ENCODE measurements around the gene FAAP20.

FAAP20 gene

DNA sequence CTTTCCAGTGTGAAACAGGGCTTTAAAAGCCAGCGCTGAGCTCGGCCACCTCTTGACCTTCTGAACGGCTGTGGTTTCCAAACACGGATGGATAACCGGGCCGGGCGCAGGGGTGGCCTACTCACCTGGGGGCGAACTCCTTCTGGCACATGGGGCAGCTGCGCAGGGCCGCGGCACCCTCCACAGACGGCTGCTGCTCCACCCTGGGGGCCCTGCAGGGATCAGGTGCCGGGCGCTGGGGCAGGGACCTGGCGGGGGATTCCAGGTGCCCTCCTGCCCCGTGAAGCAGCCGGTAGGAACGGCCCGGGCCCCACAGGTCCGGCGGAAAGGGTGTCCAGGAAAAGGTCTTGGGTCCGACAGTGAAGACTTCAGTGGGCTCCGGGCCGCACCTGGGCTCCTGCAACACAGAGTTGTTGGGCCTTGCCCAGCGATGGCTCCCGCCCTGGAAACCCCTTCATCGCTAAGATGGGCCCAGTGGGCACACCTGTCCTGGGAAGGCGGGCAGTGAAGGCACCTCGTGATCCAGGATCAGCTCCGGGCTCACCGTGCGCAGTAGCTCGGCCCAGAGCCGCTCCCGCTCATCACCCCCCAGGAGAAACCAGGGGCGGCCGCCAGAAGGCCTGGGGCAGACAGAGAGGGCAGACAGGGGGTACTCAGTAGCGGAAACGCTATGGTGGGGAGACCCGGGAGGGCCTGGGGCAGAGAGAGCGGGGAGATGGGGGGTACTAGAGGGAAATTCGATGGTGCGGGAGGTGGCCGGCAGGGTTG is 874 bp downstream of the FAAP20 start:
- DNase-seq, result peak; percentile 50

- DNase-seq, result no peak
Observed at GRCh38 chr1:2192031-2192995, 2.3 kb downstream of the FAAP20 start.

DNA sequence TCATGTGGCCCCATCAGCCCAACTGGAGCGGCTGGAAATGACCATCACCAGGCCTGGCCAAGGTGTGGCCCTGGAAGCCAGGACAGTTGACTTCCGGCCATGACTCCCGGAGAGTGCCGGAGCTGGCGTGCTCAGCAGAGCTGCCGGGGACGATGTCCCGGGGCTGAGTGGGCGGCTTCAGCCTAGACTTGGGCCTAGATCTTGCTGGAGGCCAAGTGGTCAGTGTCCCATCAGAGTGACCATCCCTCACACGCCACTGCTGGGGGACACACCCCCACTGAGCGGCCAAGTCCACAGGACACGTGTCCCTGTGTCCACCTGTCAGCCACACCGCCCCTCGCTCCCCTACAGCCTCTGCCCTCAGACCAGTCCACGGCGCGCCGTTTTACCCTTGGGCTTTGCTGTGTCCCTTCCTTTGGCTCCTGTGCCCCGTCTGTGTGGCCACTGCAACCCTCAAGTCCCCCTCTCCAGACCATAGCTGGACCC is 4.0 kb downstream of the FAAP20 start:
- no peak for DNase-seq

GRCh38 chr1:2189459-2190425 is 4.8 kb downstream of the FAAP20 start:
- DNase-seq, result peak; percentile 98

DNA sequence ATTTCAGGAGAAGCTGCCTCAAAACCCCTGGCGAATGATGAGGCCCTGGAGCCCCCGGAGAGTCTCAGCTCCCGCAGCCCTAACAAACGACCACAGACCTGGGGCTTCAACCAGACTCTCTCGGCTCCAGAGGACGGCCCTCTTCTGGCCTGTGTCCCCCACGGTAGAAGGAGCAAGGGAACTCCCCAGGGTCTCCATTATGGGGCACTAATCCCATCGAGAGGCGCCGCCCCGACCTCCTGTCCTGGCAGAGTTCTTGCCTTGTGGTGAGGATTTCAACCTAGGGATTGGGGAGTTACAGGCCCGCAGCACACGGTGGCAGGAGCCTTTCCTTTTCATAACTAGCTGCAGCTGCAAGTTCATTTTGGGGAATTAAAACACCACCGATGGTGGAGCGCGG is 6.2 kb downstream of the FAAP20 start:
- DNase-seq, result no peak

DNA sequence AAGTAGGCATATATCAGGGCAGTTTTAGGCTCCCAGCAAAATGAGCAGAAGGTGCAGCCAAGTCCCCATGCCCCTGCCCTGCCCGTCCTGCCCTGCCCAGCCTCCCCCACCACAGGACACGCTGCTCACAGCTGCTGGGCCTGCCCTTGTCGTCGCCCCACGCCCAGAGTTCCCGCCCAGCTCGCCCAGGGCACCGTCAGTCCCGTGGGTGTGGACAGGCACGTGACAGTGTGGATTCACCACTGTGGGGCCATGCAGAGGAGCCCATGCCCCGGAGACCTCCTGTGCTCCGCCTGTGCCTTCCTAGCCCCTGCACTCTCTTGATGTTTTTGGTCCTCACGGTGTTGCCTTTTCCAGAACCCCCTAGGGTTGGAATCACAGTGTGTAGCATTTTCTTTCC is 7.0 kb downstream of the FAAP20 start:
- no peak for DNase-seq

- no peak for DNase-seq
Observed at GRCh38 chr1:2186901-2187300, 7.7 kb downstream of the FAAP20 start.

GRCh38 chr1:2185880-2186855 is 8.4 kb downstream of the FAAP20 start:
- no peak for DNase-seq

DNA sequence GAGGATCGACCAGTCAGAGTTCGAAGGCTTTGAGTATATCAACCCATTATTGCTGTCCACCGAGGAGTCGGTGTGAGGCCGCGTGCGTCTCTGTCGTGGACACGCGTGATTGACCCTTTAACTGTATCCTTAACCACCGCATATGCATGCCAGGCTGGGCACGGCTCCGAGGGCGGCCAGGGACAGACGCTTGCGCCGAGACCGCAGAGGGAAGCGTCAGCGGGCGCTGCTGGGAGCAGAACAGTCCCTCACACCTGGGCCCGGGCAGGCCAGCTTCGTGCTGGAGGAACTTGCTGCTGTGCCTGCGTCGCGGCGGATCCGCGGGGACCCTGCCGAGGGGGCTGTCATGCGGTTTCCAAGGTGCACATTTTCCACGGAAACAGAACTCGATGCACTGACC is 9.6 kb downstream of the FAAP20 start:
- no peak for DNase-seq

DNA sequence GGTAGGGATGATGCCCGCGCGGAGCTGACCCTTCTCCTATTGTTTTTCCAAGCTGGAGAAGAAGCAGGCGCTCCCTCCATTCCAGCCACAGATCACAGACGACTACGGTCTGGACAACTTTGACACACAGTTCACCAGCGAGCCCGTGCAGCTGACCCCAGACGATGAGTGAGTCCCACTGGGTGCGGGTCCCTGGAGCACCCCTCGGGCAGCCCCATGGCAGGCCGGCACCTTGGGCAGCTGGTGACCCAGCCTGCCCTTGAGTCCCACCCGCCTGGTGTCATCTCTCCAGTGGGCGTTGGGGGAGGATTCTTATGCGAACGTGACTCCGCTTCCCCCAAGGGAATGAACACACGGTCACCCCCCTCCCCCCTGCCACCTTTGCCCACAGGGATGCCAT is 10.0 kb downstream of the FAAP20 start:
- no peak for DNase-seq

- no peak for DNase-seq
Observed at GRCh38 chr1:2183937-2184334, 10.6 kb downstream of the FAAP20 start.

- DNase-seq, result no peak
Observed at GRCh38 chr1:2182376-2182775, 12.2 kb downstream of the FAAP20 start.

- no peak for DNase-seq
Observed at GRCh38 chr1:2181752-2182151, 12.8 kb downstream of the FAAP20 start.

DNA sequence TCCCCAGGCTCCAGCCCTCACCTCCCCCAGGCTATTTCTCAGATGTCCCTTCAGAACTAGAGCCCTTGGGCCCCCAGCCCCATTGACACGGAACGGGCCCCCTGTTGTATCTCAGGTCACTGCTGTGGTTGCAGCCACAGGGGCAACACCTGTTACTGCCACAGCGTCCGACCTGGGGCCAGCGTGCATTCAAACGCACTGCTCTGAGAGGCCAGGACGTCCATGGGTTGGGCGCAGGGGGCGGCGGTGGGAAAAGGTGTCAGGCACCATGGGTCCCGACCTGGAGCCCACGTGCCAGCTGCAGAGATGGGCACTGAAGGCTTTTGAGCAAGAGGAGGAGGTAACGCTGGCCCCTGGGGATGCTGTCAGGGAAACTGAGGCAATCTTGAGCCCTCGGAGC is 13.3 kb downstream of the FAAP20 start:
- no peak for DNase-seq

GRCh38 chr1:2180297-2181245 is 14.0 kb downstream of the FAAP20 start:
- DNase-seq, result no peak

GRCh38 chr1:2179283-2180013 is 15.1 kb downstream of the FAAP20 start:
- no peak for DNase-seq

DNA sequence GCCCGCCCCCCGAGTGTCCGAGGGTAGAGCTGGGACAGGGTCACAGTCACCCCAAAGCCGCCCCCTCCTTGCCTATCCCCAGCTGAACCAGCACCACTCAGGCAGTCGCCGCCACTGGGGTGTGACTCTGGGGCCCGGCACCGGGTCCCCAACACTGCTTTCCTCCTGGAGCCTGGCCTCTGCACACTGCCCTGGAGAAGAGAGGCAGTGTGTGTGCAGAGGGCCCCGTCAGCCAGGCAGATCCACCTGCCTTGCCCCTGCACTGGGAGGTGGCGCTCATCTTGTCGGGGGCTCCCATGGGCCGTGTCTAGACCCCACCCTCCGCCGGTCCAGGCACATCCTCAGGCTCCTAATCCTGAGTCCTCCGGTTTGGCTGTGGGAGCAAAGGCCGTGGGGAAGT is 15.7 kb downstream of the FAAP20 start:
- DNase-seq, result no peak

- DNase-seq, result no peak
Observed at GRCh38 chr1:2177946-2178538, 16.5 kb downstream of the FAAP20 start.

- no peak for DNase-seq
Observed at GRCh38 chr1:2177541-2177940, 17.0 kb downstream of the FAAP20 start.
